ENCODE data around the gene AK1.

Gene AK1

GRCh38 chr9:127868278-127868902, 9.1 kb downstream of the AK1 start:
- Histone ChIP-seq H3K36me3 (peaks cover 8% of the 10 kb centered on the region), H3K4me3 (ENCODE audit: low read depth, low read length) (no peak overlapping the region), H3K4me1 (peaks cover 8% of the 10 kb centered on the region), H3K9me3 (no peaks in the 10 kb centered on the region), H3K27me3 (no peaks in the 10 kb centered on the region)
- no peak for TF ChIP-seq CTCF (IDR thresholded peaks at IDR 0.05; ENCODE audit: low read depth, low read length)
- DNase-seq = no peak

- Histone ChIP-seq H3K4me3 (ENCODE audit: low read depth, low read length) (no peak overlapping the region), H3K36me3 (peaks cover 7% of the 10 kb centered on the region), H3K9me3 (no peaks in the 10 kb centered on the region), H3K4me1 (peaks cover 10% of the 10 kb centered on the region), H3K27me3 (no peaks in the 10 kb centered on the region)
- no peak for DNase-seq
- no peak for TF ChIP-seq CTCF (IDR thresholded peaks at IDR 0.05; ENCODE audit: low read depth, low read length)
These were observed 9.9 kb downstream of the AK1 start for GRCh38 chr9:127867356-127868277.

- Histone ChIP-seq H3K36me3 (peaks cover 3% of the 10 kb centered on the region), H3K4me1 (peaks cover 16% of the 10 kb centered on the region), H3K9me3 (no peaks in the 10 kb centered on the region), H3K4me3 (ENCODE audit: low read depth, low read length) (no peak overlapping the region), H3K27me3 (no peaks in the 10 kb centered on the region)
- DNase-seq = no peak
- no peak for TF ChIP-seq CTCF (IDR thresholded peaks at IDR 0.05; ENCODE audit: low read depth, low read length)
These were observed 10.9 kb downstream of the AK1 start for GRCh38 chr9:127866535-127866934.

GRCh38 chr9:127865645-127866464, 11.6 kb downstream of the AK1 start:
- no peak for DNase-seq
- TF ChIP-seq CTCF (IDR thresholded peaks at IDR 0.05; ENCODE audit: low read depth, low read length) = no peak

GRCh38 chr9:127863191-127863621, 14.3 kb downstream of the AK1 start:
- DNase-seq = no peak
- Histone ChIP-seq H3K4me1 (peaks cover 17% of the 10 kb centered on the region), H3K4me3 (ENCODE audit: low read depth, low read length) (no peak overlapping the region), H3K9me3 (no peaks in the 10 kb centered on the region), H3K27me3 (no peaks in the 10 kb centered on the region), H3K36me3 (peaks cover 3% of the 10 kb centered on the region)
- TF ChIP-seq CTCF (IDR thresholded peaks at IDR 0.05; ENCODE audit: low read depth, low read length) = no peak

More at GRCh38 chr9:127865645-127866464, 11.6 kb downstream of the AK1 start:
- Histone ChIP-seq H3K4me1 (peaks cover 16% of the 10 kb centered on the region), H3K4me3 (ENCODE audit: low read depth, low read length) (no peak overlapping the region), H3K27me3 (no peaks in the 10 kb centered on the region), H3K36me3 (peaks cover 3% of the 10 kb centered on the region), H3K9me3 (no peaks in the 10 kb centered on the region)
